Activated CD8-positive, alpha-beta T cell treated with anti-CD3 and anti-CD28 coated beads for 36 hours (primary cell): ENCODE measurements around the gene ESRRA. TPM values are rescaled to one million over a fixed set of nuclear protein-coding genes. Genes with fewer than 3 reads are reported as not detected.

Experiments
- ATAC-seq: fragments of 200-7000 bp; cut with Tn5 transposase; one replicate; pipeline ENCODE4 v1.10.0; 2021; ENCODE audit warnings: mild to moderate bottlenecking, moderate library complexity
- CTCF ChIA-PET: fragments of 350-600 bp; sonication (Branson Sonifier 250); formaldehyde crosslinking; loops from one replicate; lab custom pipeline; 2021; ENCODE audit warnings: antibody characterized with exemption; lab: Charles Lee
- POLR2A ChIA-PET: fragments of 350-600 bp; sonication (Branson Sonifier 250); formaldehyde crosslinking; loops from one replicate; lab custom pipeline; 2021; ENCODE audit warnings: antibody characterized with exemption; lab: Charles Lee
- DNase-seq: peaks from one replicate; pipeline ENCODE4 v3.0.0-alpha.2; 2020
- H3K27ac Mint-ChIP-seq: one replicate; pipeline ENCODE4 v1.8.0; 2021; ENCODE audit warnings: mild to moderate bottlenecking, mixed read lengths
- H3K27me3 Mint-ChIP-seq: one replicate; pipeline ENCODE4 v1.8.0; 2021; ENCODE audit warnings: mixed read lengths
- H3K36me3 Mint-ChIP-seq: one replicate; pipeline ENCODE4 v1.8.0; 2021; ENCODE audit warnings: low read depth, mixed read lengths
- H3K4me1 Mint-ChIP-seq: one replicate; pipeline ENCODE4 v1.8.0; 2021; ENCODE audit warnings: low read depth, mixed read lengths
- H3K4me3 Mint-ChIP-seq: one replicate; pipeline ENCODE4 v1.8.0; 2021; ENCODE audit warnings: mild to moderate bottlenecking, moderate library complexity, mixed read lengths
- H3K9me3 Mint-ChIP-seq: one replicate; pipeline ENCODE4 v1.8.0; 2021; ENCODE audit warnings: mixed read lengths
- CTCF ChIP-seq: fragments of 200-600 bp; IDR thresholded peaks from one replicate; pipeline ENCODE4 v1.8.0; 2022; ENCODE audit warnings: antibody characterized with exemption, mild to moderate bottlenecking
- intact Hi-C: fragments of 100-400 bp; cut with micrococcal nuclease; formaldehyde crosslinking; loops from one replicate; pipeline ENCODE4 v1.10.0; 2022
- total RNA-seq, 2 experiments: library from RNA; stranded (reverse); gene quantifications; one replicate each; pipeline ENCODE4 v1.2.3, GENCODE V29; 2021

Gene ESRRA
- total RNA-seq, 2 experiments from 2014 or later, result 37.5 to 42.4 TPM

DNA sequence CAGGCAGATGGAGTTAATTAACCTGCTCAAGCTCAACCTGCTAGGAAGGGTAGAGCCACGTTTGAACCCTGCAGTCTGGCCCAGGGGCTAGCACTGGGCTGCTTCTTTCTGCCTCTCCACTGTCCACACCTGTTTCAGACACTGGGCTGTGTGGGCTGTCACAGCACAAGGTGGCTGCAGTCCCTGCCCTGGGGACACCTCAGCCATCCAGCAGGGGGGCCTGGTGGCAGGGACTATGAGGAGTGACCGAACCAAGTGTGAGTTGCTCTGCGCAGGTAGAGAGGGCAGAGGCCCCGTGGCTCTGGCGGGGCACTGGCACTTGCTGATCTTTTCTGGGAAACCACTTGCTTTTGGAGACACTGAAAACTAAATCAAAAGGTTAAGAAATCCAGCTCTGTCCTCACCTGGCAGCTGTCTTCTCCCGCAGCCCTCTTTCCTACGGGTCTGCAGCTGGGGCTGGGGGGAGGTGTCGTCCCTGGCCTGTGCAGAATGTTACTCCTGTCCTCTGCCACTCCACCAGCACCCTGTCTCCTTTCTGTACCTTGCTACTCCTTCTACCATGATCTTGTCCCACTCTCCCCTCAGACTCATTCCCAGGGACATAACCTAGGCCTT, 26.6 kb upstream of the ESRRA start:
- no peaks in the 10 kb centered on the region for H3K27me3 Mint-ChIP-seq
- ChIA-PET CTCF (interaction anchor here (1.4 to 3.4 kb wide), 3 partner anchors 23 to 74 kb away, joined by 3 to 15 read pairs (median 4); partner anchors contain the start of gene CATSPERZ), POLR2A (interaction anchor here (3.1 kb wide), 1 partner anchor 8 kb away, joined by 9 read pairs; no protein-coding TSS in a partner anchor)
- H3K4me1 Mint-ChIP-seq, result peaks cover 4% of the 10 kb centered on the region
- no peak for DNase-seq
- intact Hi-C loops, result no loop called here
- TF ChIP-seq CTCF, result no peak
- no peaks in the 10 kb centered on the region for H3K9me3 Mint-ChIP-seq
- H3K27ac Mint-ChIP-seq, result no peak overlapping the region
- no peak for ATAC-seq
- no peak overlapping the region for H3K4me3 Mint-ChIP-seq
- H3K36me3 Mint-ChIP-seq, result peaks cover 6% of the 10 kb centered on the region

- ChIA-PET POLR2A (interaction anchor here (0.6 to 4.7 kb wide), 3 partner anchors 11 to 22 kb away, joined by 3 to 47 read pairs (median 6); no protein-coding TSS in a partner anchor), CTCF (interaction anchor here (0.8 to 8.1 kb wide), 4 partner anchors 21 to 78 kb away, joined by 3 to 77 read pairs (median 4); partner anchors contain the start of genes CATSPERZ, ESRRA, PRDX5 and TRMT112)
- intact Hi-C loops, result no loop called here
- no peaks in the 10 kb centered on the region for H3K9me3 Mint-ChIP-seq
- peaks cover 15% of the 10 kb centered on the region for H3K4me1 Mint-ChIP-seq
- ATAC-seq, result no peak
- no peak overlapping the region for H3K4me3 Mint-ChIP-seq
- no peaks in the 10 kb centered on the region for H3K27me3 Mint-ChIP-seq
- no peak for DNase-seq
- H3K27ac Mint-ChIP-seq, result no peak overlapping the region
- H3K36me3 Mint-ChIP-seq, result peaks cover 6% of the 10 kb centered on the region
- TF ChIP-seq CTCF, result no peak
These were observed 23.2 kb upstream of the ESRRA start for GRCh38 chr11:64281957-64282770.

DNA sequence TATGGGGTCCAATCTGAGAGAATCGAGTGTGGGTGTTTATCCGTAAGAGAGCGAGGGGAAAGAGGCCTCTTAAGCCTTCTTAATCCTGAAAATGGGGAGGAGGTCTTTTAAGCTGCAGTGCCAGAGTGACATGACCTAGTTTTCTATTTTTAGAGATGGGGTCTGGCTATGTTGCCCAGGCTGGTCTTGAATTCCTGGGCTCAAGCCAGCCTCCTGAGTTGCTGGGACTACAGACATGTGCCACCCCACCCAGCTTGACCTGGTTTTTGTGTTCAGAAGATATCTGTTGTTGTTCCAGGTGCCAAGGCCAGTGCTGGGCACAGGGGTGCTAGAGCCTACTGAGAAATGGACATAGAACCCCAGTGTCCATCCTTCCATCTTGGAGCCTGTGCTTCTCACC, 22.2 kb upstream of the ESRRA start:
- peak overlapping the region; percentile 27 for H3K4me3 Mint-ChIP-seq
- H3K4me1 Mint-ChIP-seq, result peaks cover 15% of the 10 kb centered on the region
- H3K27ac Mint-ChIP-seq, result no peak overlapping the region
- DNase-seq (no peak), ATAC-seq (no peak)
- no peak for TF ChIP-seq CTCF
- POLR2A ChIA-PET, result interaction anchor here (0.9 to 4.7 kb wide), 6 partner anchors 8 to 76 kb away, joined by 3 to 47 read pairs (median 4); partner anchors contain the start of genes CATSPERZ and FERMT3
- intact Hi-C loops, result no loop called here
- no peaks in the 10 kb centered on the region for H3K9me3 Mint-ChIP-seq
- CTCF ChIA-PET, result interaction anchor here (1.0 to 8.1 kb wide), 5 partner anchors 11 to 35 kb away, joined by 3 to 77 read pairs (median 3); partner anchors contain the start of genes CATSPERZ, ESRRA, PRDX5 and TRMT112
- H3K27me3 Mint-ChIP-seq, result no peaks in the 10 kb centered on the region
- H3K36me3 Mint-ChIP-seq, result peaks cover 6% of the 10 kb centered on the region

GRCh38 chr11:64284048-64284961, 21.0 kb upstream of the ESRRA start, which contains the start of gene BAD:
TSS of gene BAD (minus strand) at chr11:64284665. CDS start at chr11:64284368, 297 bp downstream.
- Mint-ChIP-seq H3K27me3 (no peaks in the 10 kb centered on the region), H3K36me3 (peaks cover 6% of the 10 kb centered on the region), H3K4me3 (peak within 1 kb of the TSS; percentile 80), H3K27ac (peak within 1 kb of the TSS; percentile 88), H3K9me3 (no peaks in the 10 kb centered on the region), H3K4me1 (peaks cover 15% of the 10 kb centered on the region)
- ATAC-seq, result peak; percentile 87
- POLR2A ChIA-PET, result interaction anchor here (0.9 to 4.7 kb wide), 15 partner anchors 8 to 98 kb away, joined by 3 to 47 read pairs (median 4); partner anchors contain the start of genes CATSPERZ, ESRRA, NUDT22 and PRDX5
- intact Hi-C loops, result no loop called here
- no peak for TF ChIP-seq CTCF
- CTCF ChIA-PET, result interaction anchor here (0.7 to 8.1 kb wide), 9 partner anchors 12 to 80 kb away, joined by 3 to 77 read pairs (median 4); partner anchors contain the start of genes CATSPERZ, ESRRA, PRDX5 and TRMT112
- DNase-seq, result peak; percentile 95
